Stimulated activated naive CD4-positive, alpha-beta T cell (primary cell): ENCODE measurements around the gene LIN7A.
"Not testable (repeated sequence)": the region's sequence is repeated elsewhere in the genome, so short reads cannot be mapped to it uniquely, and the experiment has no call there.

Experiments
- DNase-seq, 6 experiments: peaks; one replicate each; lab custom pipeline; 2025; lab: John Stamatoyannopoulos, UW

Gene LIN7A

DNA sequence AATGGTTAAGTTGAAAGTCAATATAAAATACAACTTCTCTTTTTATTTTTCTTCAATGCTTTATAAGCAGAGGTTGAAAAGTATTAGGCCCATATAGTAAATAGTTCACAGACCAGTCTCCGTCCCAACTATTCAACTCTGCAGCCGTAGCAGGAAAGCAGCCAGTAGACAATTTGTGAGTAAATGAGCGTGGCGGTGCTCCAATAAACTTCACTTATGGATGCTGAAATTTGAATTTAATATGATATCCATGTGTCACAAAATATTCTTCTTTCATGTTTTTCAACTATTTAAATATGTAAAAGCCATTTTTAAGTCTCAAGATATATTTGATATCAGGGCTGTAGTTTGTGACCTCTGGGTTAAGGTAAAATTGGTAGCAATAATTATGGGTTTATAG is 17.7 kb downstream of the LIN7A start:
- no peak for DNase-seq

DNA sequence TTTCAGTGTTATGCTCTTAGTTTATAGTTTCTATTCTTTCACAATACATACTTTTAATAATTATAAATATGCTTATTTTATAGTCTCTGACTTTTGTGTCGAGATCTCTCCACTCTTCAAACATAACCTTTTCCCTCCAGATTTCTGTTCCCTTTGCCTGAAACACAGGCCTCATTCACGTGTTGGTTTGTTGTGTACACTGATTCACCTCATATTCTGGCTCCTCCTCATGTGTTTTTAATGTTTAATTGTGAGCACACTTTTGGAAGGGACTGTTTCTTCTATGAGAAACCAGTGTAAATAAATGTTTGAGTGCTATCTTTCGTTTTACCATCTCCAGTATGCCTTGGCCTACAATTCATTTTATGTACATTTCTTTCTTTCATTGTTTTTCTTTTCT is 20.1 kb downstream of the LIN7A start:
- no peak for DNase-seq

DNA sequence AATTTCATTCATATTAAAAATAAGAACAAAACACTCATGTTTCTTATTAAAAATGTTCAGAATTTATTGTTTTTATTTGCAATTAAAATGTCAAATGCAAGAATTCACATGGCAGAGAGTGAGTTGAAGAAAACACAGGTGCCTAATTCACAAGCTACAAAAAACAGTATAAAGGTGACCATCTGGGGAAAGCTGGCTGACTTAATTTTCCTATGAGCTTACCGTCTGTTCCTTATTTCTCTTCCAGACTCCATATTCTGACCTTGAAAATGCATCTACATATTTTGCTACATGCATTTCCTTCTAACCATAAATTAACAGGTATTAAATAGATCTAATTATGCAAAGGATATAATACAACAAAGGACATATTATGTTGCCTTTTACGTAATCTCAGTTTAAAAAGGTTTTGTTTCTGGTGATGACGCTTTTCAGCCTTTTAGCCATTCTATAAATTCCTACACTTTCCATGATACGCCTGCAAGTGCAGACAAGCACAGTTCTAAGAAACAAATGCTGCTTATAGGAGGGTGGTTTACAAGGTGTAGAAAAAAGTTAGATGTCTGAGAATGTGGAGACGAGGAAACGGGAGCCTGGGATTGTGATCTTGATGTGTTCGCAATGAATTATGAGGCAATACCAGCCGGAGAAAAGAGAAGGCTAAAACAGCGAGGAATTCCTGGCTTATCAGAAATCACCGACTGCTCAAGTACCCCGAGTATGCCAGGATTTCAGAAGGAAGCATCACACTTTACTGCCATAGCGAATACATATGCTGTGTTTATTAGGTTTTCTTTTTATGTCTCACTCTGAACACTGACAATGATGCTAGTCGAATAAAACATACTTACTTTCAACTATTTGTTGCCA is 24.6 kb downstream of the LIN7A start:
- DNase-seq: no peak

DNA sequence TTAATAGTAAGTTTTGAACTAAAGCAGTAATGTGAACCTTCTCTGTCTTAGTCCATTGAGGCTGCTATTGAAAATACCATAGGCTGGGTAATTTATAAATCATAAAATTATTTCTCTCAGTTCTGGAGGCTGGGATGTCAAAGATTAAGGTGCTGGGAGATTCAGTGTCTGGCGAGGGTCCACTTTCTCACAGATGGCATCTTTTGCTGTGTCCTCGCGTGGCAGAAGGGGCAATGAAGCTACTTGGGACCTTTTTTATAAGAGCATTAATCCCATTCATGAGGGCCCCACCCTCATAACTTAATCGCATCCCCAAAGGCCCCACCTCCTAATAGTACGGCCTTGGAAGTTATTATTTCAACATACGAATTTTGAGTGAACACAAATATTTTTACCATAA is 28.4 kb downstream of the LIN7A start:
- DNase-seq: no peak

DNA sequence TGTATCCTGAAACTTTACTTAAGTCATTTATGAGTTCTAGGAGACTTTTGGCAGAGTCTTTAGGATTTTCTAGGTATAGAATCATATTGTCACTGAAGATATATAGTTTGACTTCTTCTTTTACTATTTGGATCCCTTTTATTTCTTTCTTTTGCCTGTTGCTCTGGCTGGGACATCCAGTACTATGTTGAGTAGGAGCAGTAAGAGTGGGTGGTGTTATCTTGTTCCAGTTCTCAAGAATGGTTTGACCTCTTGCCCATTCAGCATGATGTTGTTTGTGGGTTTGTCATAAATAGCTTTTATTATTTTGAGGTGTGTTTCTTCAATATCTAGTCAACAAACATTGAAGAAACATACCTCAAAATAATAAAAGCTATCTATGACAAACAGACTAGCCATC is 35.0 kb downstream of the LIN7A start:
- DNase-seq: no peak

DNA sequence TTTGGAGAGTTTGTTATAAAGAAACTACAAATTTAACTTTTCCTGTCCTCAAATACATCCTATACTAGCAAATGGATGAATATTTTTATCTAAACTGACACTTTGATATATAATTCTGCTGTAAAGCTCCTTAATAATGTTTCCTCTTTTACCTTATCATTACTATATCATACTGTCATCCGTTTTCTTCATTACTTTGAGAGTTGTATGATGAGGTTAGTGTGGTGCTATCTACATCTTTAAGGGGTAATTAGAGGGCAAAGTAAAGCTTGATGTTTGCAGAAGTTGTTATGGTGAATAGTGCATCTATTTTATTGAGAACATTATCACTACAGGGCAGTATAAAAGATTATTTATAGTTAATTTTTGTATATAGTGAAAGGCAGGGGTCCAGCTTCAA is 36.1 kb downstream of the LIN7A start:
- DNase-seq: no peak

DNA sequence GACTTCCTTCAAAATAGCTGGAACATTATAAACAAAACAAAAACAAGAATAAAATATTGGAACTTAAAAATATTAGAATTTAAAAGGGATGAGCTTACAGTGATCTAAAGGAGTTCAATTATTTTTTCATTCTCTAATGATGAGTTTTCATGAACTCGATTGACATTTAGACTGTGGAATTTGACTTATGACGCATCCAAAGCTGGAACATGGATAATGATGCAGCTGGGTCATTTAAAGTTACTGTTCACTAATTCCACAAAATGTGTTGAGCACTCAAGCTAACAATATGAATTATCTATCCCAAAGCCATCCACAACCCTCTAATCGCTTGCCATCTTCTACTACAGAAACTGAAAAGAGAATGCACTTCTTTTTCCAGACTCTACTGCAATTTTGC is 42.5 kb downstream of the LIN7A start:
- DNase-seq: no peak

DNA sequence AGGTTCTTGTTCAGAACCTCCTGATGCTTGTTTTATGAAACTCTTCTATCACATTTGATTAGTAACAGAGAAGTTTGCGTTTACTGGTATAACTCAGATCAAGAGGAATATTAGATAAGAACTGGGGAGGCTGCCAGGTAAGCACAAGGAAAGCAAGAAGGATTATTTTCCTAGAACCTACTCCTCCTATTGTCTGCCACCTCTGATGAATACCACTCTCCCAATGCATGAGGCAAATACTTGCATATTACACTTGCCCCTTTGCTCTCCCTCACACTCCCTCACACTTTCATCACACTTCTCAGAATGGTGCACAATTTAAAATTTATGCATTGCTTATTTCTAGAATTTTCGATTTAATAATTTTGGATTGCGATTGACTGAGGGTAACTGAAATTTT is 43.6 kb downstream of the LIN7A start:
- DNase-seq: no peak

DNA sequence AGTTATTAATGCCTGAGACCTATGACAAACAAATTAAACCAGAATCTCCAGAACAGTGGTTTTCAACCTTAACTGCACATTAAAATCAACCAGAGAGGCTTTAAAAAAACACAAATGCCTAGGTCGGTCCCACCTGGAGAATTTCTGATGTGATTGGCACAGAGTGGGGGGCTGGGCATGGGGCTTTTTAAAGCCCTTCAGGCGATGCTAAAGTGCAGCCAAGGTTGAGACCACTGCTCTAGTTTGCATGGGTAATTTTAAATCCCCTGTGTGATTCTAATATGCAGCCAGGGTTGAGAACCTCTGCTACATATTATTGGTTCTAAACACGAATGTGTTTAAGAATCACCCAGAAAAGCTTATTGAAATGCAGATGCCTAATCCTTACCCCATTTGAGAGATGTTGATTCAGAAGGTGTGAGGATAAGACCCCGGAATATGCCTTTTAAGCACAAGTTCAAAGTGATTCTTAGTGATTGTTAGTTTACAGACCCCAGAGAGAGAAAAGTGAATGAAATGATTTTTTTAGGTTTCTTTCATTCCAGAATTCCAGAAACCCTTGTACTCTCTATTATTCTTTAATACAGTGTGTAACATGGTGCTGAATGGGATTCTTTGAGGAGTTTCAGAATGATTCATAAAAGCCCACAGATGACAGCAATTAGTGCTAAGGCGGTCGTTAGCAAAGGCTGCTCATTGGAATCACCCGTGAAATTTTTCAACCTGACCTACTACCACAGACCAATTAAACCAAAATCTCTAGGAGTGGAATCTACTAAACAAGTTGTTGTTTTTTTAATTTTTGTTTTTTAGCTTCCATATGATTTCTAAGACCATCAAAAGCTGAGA is 44.9 kb downstream of the LIN7A start:
- DNase-seq: no peak

DNA sequence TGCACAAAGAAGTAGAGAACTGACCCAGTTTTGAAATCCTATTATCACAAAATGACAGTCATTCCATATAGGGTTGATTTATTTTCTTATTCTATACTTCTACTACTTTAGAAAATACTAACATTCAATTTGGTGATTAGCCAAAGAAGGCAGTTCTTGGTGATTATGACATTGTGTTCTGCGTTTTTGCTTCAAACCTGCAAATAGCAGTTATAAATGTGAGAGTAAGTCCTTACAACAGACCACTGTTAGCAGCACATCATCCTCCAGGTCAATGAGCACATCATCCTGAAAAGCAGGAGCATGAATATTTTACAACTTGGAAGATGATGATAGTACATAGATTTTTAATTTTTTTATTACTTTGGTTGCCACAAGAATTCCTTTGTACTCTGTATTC is 53.1 kb downstream of the LIN7A start:
- DNase-seq: no peak

DNA sequence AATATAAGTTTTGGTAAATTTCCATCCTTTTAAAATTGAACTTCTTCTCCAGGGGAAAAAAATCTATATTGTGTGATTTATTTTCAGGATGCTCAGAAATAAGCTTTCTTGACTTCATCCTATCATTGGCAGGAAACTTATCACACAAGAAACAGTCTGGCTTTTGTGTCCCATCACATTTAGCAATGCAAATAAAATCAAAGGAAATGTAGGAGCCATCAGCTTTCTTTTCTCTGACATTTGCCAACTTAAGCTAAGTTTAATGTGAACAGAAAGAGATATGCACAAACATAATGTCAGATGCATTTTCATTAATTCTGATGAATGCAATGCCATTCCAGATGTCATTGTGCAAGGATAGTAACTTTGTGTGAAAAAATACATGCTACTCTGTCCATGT is 56.6 kb downstream of the LIN7A start:
- no peak for DNase-seq

DNA sequence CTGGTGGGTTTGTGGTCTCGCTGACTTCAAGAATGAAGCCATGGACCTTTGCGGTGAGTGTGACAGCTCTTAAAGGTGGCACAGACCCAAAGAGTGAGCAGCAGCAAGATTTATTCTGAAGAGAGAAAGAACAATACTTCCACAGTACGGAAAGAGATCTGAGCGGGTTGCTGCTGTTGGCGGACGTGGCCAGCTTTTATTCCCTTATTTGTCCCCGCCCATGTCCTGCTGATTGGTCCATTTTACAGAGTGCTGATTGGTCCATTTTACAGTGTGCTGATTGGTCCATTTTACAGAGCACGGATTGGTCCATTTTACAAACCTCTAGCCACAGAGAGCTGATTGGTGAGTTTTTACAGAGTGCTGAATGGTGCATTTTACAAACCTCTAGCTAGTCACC is 59.3 kb downstream of the LIN7A start:
- DNase-seq: not testable (repeated sequence)

DNA sequence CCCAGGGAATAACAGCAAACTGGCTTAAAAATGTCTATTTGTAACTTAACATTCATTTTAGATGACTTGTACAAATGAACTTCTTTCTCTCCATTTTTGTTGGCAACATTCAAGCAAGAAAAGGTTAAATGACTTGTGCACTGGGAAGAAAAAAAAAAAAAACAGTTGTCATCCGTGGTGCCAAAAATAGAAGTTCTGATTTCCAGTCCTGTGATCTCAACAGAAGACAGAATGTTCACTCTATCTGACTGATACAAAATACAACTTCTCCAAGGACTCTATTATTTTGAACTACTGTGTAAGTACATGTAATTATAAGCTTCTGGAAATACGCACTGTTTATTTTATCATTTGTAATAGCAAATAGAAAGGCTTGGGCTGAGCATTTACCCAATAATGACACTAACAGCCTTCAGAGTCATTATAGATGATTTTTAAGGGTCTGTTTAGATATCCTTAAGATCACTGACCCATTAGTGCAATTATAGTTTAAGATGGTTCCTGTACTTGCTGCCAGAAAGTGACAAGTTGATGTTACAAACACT is 59.9 kb downstream of the LIN7A start:
- DNase-seq: no peak

DNA sequence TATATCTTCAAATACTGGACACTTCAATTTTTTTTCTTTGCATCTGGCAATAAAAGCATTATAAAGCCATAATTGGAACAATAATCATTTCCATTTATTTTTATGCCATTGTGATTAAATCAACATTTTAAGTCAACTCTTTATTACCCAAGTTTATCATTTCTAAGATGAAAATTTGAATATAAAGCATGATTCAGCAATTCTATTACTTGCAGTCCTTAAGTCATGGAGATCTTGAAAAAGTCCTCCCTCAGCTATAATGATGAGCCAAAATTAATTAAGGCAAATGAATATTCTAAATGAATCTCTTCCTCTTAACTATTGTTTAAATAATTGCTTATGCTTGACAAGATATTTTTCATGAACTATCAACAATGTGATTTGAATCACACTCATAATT is 65.7 kb downstream of the LIN7A start:
- DNase-seq: no peak

DNA sequence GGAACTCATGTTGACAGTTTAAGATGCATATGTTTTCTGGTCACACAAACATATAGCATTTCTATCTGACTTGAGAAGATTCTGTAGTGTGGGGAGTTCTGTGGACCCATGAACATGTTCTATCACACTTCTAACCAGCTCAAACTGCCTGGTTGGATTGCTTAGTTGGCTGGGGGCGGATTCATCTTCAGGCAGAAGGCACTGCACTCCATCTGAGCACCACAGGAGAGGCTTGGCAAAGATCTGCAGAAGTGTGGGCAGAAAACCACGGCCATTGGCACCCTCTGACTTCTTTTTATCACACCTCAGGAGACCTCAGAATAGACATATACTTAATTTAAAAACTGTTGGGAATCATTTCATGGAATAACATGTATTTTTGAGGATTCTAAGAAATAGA is 68.5 kb downstream of the LIN7A start:
- no peak for DNase-seq

DNA sequence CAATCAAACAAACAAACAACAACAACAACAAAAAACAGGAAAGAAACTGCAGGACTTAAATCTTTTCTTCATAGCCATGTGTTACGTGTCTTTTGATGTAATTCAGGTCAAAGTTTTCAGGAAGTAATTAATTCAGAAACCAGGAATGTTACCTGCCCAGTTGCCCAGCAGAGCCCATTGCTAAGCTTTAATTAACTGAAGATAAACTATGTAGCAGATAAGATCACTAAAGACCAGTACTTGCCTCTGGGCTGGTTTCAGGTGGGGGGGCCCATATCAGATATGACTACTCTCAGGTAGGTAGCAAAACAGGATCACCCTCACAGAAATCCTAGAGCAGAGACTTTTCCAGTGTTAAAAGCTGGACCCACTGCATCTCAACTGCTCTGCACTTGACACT is 69.2 kb downstream of the LIN7A start:
- DNase-seq: no peak

DNA sequence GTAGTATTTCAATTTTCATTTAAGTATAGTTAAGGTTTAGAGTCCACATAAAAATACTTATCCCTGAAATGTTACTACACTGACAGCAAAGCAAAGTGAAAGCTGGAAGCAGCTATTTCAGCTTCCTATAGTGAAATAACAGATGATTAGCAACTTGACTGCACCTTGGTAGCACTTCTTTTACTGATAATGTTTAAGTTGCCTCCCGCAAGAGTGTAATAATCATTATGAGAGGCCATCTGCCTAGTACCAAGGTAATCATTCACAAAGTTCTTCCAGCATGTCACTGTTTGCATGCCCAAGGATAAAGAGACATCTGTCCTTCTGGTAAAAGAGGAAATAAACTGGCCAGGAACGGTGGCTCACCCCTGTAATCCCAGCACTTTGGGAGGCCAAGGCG is 69.8 kb downstream of the LIN7A start:
- DNase-seq: no peak

DNA sequence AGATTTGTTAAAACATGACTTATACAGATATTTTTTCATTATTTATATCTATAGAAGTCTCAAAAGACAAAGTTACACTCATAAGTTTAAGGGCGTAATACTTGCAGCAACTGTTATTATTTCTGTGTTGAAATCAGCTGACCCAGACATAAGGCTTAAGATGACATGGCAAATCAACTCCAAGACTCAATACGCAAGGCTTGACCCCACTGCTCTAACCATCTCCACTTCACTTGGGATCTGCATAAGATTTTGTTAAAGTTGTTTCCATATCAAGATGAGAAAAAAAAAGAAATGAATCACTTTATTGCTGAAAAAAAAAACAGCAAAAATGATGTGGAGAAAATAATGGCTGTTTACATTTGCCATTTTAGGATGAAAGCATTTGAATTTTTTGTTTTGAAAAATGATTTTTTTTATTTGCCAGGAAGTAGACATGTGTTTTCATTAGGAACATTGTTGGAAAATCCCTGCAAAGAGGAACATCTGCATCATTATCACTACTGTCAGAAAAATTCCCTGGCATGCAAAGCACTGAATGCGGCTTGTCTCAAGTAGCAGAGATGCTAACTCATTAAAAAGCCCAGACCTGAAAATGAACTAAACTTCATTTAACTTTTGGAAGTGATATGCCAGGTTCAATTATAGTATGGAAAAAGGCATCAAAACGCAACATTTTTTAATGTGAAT is 73.5 kb downstream of the LIN7A start:
- DNase-seq: no peak

DNA sequence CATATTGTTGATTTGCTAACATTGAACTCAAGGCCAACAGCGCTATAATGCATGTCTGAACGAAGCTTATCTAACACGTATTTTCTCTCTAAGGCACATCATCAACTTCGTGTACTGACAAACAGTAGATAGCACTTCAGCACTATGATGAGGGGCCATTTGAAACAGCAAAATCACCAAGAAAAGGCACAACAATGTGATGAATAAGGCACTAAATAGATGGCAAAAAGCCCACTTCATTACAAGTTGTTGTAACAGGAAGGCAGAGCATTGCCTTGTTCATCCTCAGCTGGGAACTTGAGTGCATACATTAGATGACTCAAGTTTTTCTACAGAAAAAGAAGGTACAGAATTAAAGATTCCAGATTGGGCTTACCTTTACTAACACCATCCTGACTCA is 75.2 kb downstream of the LIN7A start:
- DNase-seq: no peak

DNA sequence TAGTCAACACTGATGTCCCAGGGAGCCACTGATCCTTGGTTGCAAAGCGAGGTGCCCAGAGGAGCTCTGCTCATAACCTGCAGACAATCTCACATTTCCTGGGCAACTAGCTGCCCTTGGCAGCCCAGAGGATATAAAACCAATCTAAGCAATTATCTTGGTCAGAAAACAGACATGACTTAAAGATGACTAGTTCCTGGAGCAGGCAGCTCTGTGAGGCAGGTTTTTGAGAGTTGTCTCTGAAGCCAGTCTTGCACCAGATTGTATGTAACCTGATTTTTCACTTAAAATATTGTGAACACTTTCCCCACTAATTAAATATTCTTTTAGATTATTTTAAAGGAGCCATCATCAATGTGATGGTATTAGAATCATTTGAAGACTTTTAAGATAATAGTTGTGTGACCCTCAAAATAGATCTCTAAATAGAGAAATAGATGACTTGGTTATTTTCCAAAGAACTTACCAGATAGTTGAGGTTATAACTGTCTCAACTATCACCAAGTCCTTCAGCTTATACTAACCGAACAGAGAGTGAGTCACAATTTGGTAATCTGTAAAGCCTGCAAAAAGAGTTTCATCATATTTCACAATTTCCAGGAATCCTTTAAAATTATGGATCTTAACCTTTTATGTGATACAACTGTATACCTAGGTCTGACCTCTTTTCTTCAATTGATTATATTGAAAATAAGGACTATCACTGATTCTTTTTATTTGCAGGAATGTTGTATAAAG is 75.9 kb downstream of the LIN7A start:
- no peak for DNase-seq

DNA sequence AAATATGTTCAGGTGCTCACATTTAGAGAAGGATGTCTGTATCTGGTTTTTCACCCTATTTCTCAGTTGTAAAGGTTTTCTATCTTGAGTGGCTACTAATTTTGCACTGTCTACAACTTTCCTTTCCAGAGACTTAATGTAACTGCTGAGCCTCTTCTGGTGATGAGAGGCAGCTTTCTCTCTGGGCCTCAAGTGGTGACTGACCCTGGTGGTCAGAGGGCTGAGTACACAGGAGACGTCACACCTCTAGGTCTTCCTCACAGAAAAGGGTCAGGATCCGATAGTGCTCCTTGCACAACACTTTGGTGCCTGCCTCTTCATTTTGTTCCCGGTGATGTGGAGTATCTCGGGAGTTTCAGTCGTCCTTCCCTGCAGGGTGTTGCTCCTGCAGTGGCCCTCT is 76.8 kb downstream of the LIN7A start:
- no peak for DNase-seq

DNA sequence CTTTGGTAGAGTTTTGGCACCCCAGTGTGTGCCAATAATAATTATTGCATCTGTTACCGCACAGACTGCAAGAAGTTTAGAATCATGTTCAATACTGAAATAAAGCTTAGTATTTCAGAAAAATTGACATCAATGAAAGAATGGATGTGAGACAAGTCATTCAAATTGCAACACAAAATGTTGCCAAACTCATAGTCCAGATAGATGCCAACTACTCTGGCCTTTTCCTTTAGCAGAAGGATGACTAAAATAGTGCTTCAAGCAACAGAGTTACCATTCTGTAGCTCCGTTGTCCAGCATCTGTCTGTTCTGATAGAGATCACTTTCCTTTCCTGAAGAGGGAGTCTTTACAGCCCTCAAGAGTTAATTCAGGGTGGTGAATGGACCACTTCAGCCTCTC is 77.5 kb downstream of the LIN7A start:
- DNase-seq: no peak
